HepG2 (cell line): ENCODE data around the gene THAP3. TPM values are rescaled to one million over a fixed set of nuclear protein-coding genes. Genes with fewer than 3 reads are reported as not detected.
A peak's percentile ranks its signal among the peaks of the same experiment; 100 is the strongest.

ENCODE experiments used
- GTF2F1 ChIP-seq: fragments of 150-350 bp; IDR thresholded peaks from 2 replicates; pipeline ENCODE4 v1.6.1; 2014; ENCODE audit warnings: low read length
- KMT2B ChIP-seq: IDR thresholded peaks from 2 replicates; pipeline ENCODE4 v1.6.1; 2016; ENCODE audit warnings: missing genetic modification reagents, missing compliant biosample characterization
- RARA ChIP-seq: IDR thresholded peaks from 2 replicates; pipeline ENCODE4 v1.6.1; 2016; ENCODE audit warnings: missing genetic modification reagents, missing compliant biosample characterization
- RBM22 ChIP-seq: fragments of 200-400 bp; formaldehyde crosslinking; optimal IDR thresholded peaks from 2 replicates; pipeline ENCODE3; 2017; ENCODE audit warnings: mild to moderate bottlenecking, low read length, moderate library complexity
- RFX1 ChIP-seq: fragments of 450-650 bp; IDR thresholded peaks from 2 replicates; pipeline ENCODE4 v1.6.1; 2017
- RFXANK ChIP-seq: IDR thresholded peaks from 2 replicates; pipeline ENCODE4 v1.6.1; 2016
- SMARCE1 ChIP-seq: fragments of 450-650 bp; IDR thresholded peaks from 2 replicates; pipeline ENCODE4 v1.6.1; 2017; ENCODE audit warnings: borderline replicate concordance
- ZBTB3 ChIP-seq: sonication (generic); formaldehyde crosslinking; IDR thresholded peaks from 2 replicates; pipeline ENCODE4 v1.4.0; 2020; ENCODE audit warnings: low read depth, mild to moderate bottlenecking, moderate library complexity, missing genetic modification reagents, borderline replicate concordance
- ZC3H4 ChIP-seq: sonication (generic); formaldehyde crosslinking; IDR thresholded peaks from 2 replicates; pipeline ENCODE4 v1.4.0; 2020; ENCODE audit warnings: missing genetic modification reagents, borderline replicate concordance
- ZFP37 ChIP-seq: sonication (generic); formaldehyde crosslinking; IDR thresholded peaks from 2 replicates; pipeline ENCODE4 v1.4.0; 2020; ENCODE audit warnings: missing genetic modification reagents, borderline replicate concordance
- ZFX ChIP-seq: sonication (generic); formaldehyde crosslinking; IDR thresholded peaks from 2 replicates; pipeline ENCODE4 v1.4.0; 2020; ENCODE audit warnings: mild to moderate bottlenecking, low read depth, missing genetic modification reagents, moderate library complexity
- ZNF274 ChIP-seq: sonication (generic); formaldehyde crosslinking; IDR thresholded peaks from 2 replicates; pipeline ENCODE4 v1.5.1; 2020; ENCODE audit warnings: mild to moderate bottlenecking, missing genetic modification reagents
- ZNF317 ChIP-seq: sonication (generic); formaldehyde crosslinking; IDR thresholded peaks from 2 replicates; pipeline ENCODE4 v1.5.0; 2020; ENCODE audit warnings: mild to moderate bottlenecking, missing genetic modification reagents
- ZNF510 ChIP-seq: sonication (generic); formaldehyde crosslinking; IDR thresholded peaks from 2 replicates; pipeline ENCODE4 v1.4.0; 2020; ENCODE audit warnings: low read depth, mild to moderate bottlenecking, missing genetic modification reagents
- ZNF546 ChIP-seq: sonication (generic); formaldehyde crosslinking; conservative IDR thresholded peaks from 2 replicates; pipeline ENCODE4 v1.8.1; 2023; ENCODE audit warnings: mild to moderate bottlenecking, missing genetic modification reagents
- ZSCAN22 ChIP-seq: sonication (generic); formaldehyde crosslinking; IDR thresholded peaks from 2 replicates; pipeline ENCODE4 v1.4.0; 2020; ENCODE audit warnings: mild to moderate bottlenecking, missing genetic modification reagents
- ZSCAN31 ChIP-seq: sonication (generic); formaldehyde crosslinking; IDR thresholded peaks from 2 replicates; pipeline ENCODE4 v1.5.0; 2020; ENCODE audit warnings: low read depth, mild to moderate bottlenecking, missing genetic modification reagents
- polyA plus RNA-seq, 8 experiments: library from polyadenylated mRNA; depleted of rRNA in 3 of 8; stranded (reverse) in 7 of 8; unstranded in 1 of 8; fragments of >200 nt; fragmentation: Illumina TruSeq in 4 of 8; extraction: Trizol in 4 of 8; gene quantifications; 2 replicates each; pipeline versions ENCODE4 v1.2.1 to v1.2.3, GENCODE V29; 2011 to 2016; ENCODE audit warnings: low read depth in 4 of 8, missing spikeins in 1 of 8, mixed read lengths in 1 of 8; ENCODE audit not compliant: insufficient read depth in 1 of 8
- total RNA-seq, 5 experiments: library from RNA; depleted of rRNA; stranded (reverse); fragments of >200 nt; fragmentation: Illumina TruSeq; extraction: Trizol; gene quantifications; 2 replicates each; pipeline ENCODE4 v1.2.3, GENCODE V29; 2016; ENCODE audit warnings: low read depth in 1 of 5
- TF ChIP-seq, protein P1 (sequence below): sonication (generic); formaldehyde crosslinking; IDR thresholded peaks from 2 replicates; pipeline ENCODE4; 2020; ENCODE audit warnings: missing genetic modification reagents, mild to moderate bottlenecking, borderline replicate concordance
- TF ChIP-seq, protein P2 (sequence below): sonication (generic); formaldehyde crosslinking; IDR thresholded peaks from 2 replicates; pipeline ENCODE4 v1.4.0; 2020; ENCODE audit warnings: missing genetic modification reagents, mild to moderate bottlenecking, borderline replicate concordance
- TF ChIP-seq, protein P3 (sequence below): sonication (generic); formaldehyde crosslinking; IDR thresholded peaks from 2 replicates; pipeline ENCODE4 v1.5.0; 2020; ENCODE audit warnings: mild to moderate bottlenecking, missing genetic modification reagents

THAP3 gene
- total and polyA plus RNA-seq, 2 of the 13 experiments (the other 11 are each of a cell fraction or from before 2014, with no cell fraction given), result 10.3 to 14.9 TPM

DNA sequence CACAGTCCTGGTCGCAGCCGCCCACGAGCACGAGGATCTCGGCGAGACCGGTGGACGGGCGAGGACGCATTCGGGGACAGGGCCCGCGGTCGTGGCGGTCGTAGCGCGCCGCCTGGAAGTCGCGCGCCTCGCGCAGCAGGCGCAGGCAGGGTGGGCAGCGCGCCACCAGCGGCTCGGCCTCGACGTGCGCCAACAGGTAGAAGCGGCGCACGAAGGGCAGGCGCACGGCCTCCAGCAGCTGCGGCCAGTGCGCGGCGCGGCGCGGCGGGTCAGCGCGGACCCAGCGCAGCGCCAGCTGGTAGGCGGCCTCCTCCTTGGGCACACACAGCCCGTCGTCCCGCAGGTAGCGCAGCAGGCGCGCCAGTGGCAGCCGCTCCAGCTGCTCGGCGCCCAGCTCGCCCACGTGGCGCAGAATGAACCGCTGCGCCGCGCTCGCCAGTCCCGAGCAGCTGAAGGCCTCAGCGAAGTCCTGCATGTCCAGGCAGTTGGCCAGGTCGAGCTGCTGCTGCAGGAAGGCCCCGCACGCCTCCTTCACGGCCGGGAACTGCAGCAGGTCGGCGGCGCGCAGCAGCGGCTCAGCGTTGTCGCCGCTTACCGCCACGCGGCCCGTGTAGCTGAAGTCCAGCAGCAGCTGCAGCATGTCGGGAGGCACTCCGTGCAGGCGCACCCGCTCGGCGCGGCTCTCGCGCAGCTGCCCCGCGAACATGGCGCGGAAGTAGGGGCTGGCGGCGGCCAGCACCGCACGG is 22.6 kb upstream of the THAP3 start (continued):
- TF ChIP-seq, protein P1, sequence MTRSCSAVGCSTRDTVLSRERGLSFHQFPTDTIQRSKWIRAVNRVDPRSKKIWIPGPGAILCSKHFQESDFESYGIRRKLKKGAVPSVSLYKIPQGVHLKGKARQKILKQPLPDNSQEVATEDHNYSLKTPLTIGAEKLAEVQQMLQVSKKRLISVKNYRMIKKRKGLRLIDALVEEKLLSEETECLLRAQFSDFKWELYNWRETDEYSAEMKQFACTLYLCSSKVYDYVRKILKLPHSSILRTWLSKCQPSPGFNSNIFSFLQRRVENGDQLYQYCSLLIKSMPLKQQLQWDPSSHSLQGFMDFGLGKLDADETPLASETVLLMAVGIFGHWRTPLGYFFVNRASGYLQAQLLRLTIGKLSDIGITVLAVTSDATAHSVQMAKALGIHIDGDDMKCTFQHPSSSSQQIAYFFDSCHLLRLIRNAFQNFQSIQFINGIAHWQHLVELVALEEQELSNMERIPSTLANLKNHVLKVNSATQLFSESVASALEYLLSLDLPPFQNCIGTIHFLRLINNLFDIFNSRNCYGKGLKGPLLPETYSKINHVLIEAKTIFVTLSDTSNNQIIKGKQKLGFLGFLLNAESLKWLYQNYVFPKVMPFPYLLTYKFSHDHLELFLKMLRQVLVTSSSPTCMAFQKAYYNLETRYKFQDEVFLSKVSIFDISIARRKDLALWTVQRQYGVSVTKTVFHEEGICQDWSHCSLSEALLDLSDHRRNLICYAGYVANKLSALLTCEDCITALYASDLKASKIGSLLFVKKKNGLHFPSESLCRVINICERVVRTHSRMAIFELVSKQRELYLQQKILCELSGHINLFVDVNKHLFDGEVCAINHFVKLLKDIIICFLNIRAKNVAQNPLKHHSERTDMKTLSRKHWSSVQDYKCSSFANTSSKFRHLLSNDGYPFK (CRISPR knock-in tag), result no peak
- TF ChIP-seq, protein P2, sequence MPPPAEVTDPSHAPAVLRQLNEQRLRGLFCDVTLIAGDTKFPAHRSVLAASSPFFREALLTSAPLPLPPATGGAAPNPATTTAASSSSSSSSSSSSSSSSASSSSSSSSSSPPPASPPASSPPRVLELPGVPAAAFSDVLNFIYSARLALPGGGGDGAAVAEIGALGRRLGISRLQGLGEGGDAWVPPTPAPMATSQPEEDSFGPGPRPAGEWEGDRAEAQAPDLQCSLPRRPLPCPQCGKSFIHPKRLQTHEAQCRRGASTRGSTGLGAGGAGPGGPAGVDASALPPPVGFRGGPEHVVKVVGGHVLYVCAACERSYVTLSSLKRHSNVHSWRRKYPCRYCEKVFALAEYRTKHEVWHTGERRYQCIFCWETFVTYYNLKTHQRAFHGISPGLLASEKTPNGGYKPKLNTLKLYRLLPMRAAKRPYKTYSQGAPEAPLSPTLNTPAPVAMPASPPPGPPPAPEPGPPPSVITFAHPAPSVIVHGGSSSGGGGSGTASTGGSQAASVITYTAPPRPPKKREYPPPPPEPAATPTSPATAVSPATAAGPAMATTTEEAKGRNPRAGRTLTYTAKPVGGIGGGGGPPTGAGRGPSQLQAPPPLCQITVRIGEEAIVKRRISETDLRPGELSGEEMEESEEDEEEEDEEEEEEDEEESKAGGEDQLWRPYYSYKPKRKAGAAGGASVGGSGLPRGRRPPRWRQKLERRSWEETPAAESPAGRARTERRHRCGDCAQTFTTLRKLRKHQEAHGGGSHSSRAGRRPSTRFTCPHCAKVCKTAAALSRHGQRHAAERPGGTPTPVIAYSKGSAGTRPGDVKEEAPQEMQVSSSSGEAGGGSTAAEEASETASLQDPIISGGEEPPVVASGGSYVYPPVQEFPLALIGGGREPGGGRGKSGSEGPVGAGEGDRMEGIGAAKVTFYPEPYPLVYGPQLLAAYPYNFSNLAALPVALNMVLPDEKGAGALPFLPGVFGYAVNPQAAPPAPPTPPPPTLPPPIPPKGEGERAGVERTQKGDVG (CRISPR knock-in tag), result 0 out of 2 replicates have a peak, but pooled peaks have one; percentile 28
- TF ChIP-seq ZFX (CRISPR knock-in tag) (peak; percentile 83), ZFP37 (no peak), ZC3H4 (no peak), RFX1 (no peak), ZNF510 (CRISPR knock-in tag) (no peak), ZBTB3 (CRISPR knock-in tag) (no peak), KMT2B (CRISPR knock-in tag) (peak; percentile 50; the same call in 1 of the 2 replicates), ZSCAN31 (CRISPR knock-in tag) (peak; percentile 60; the same call in 1 of the 2 replicates), RBM22 (no peak), ZNF274 (no peak; the same call in 1 of the 2 replicates), RFXANK (CRISPR knock-in tag) (no peak), ZSCAN22 (CRISPR knock-in tag) (no peak), RARA (CRISPR knock-in tag) (no peak), ZNF317 (CRISPR knock-in tag) (no peak), ZNF546 (CRISPR knock-in tag) (peak; percentile 25; the same call in 1 of the 2 replicates), SMARCE1 (no peak), GTF2F1 (no peak)
- TF ChIP-seq, protein P3, sequence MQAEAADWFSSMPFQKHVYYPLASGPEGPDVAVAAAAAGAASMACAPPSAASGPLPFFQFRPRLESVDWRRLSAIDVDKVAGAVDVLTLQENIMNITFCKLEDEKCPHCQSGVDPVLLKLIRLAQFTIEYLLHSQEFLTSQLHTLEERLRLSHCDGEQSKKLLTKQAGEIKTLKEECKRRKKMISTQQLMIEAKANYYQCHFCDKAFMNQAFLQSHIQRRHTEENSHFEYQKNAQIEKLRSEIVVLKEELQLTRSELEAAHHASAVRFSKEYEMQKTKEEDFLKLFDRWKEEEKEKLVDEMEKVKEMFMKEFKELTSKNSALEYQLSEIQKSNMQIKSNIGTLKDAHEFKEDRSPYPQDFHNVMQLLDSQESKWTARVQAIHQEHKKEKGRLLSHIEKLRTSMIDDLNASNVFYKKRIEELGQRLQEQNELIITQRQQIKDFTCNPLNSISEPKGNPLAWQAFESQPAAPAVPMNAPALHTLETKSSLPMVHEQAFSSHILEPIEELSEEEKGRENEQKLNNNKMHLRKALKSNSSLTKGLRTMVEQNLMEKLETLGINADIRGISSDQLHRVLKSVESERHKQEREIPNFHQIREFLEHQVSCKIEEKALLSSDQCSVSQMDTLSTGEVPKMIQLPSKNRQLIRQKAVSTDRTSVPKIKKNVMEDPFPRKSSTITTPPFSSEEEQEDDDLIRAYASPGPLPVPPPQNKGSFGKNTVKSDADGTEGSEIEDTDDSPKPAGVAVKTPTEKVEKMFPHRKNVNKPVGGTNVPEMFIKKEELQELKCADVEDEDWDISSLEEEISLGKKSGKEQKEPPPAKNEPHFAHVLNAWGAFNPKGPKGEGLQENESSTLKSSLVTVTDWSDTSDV (CRISPR knock-in tag), result no peak
